HG03025 (cell line): ENCODE measurements around the gene CLASP1.
"Not testable (repeated sequence)": the region's sequence is repeated elsewhere in the genome, so short reads cannot be mapped to it uniquely, and the experiment has no call there.

Source experiments
- ATAC-seq: cut with Tn5 transposase; IDR thresholded peaks from one replicate; pipeline ENCODE4 v1.9.1; 2021; ENCODE audit warnings: mild to moderate bottlenecking, moderate library complexity; ENCODE audit not compliant: unreplicated experiment, low FRiP score

Gene CLASP1

GRCh38 chr2:121360566-121361300, 288.5 kb downstream of the CLASP1 start:
- ATAC-seq = no peak

GRCh38 chr2:121359716-121360565, 289.3 kb downstream of the CLASP1 start:
- ATAC-seq = no peak

- no peak for ATAC-seq
These were observed 290.1 kb downstream of the CLASP1 start for GRCh38 chr2:121359170-121359569.

GRCh38 chr2:121358291-121358690, 291.0 kb downstream of the CLASP1 start:
- no peak for ATAC-seq

GRCh38 chr2:121356058-121356640, 293.1 kb downstream of the CLASP1 start:
- no peak for ATAC-seq

GRCh38 chr2:121355488-121355887, 293.8 kb downstream of the CLASP1 start:
- ATAC-seq = no peak

- ATAC-seq = no peak
These were observed 297.5 kb downstream of the CLASP1 start for GRCh38 chr2:121351521-121352318.

- ATAC-seq = no peak
These were observed 298.4 kb downstream of the CLASP1 start for GRCh38 chr2:121350890-121351289.

- no peak for ATAC-seq
These were observed 298.9 kb downstream of the CLASP1 start for GRCh38 chr2:121350402-121350775.

- no peak for ATAC-seq
These were observed 299.4 kb downstream of the CLASP1 start for GRCh38 chr2:121349721-121350401.

- no peak for ATAC-seq
These were observed 301.0 kb downstream of the CLASP1 start for GRCh38 chr2:121348128-121348740.

- ATAC-seq = no peak
These were observed 302.4 kb downstream of the CLASP1 start for GRCh38 chr2:121346859-121347258.

GRCh38 chr2:121346407-121346806, 302.9 kb downstream of the CLASP1 start:
- no peak for ATAC-seq

GRCh38 chr2:121345887-121346286, 303.4 kb downstream of the CLASP1 start:
- no peak for ATAC-seq

GRCh38 chr2:121345101-121345500, 304.2 kb downstream of the CLASP1 start:
- ATAC-seq = no peak

- ATAC-seq = not testable (repeated sequence)
These were observed 305.3 kb downstream of the CLASP1 start for GRCh38 chr2:121343828-121344399.

GRCh38 chr2:121343191-121343590, 306.1 kb downstream of the CLASP1 start:
- no peak for ATAC-seq

GRCh38 chr2:121342751-121343150, 306.5 kb downstream of the CLASP1 start:
- no peak for ATAC-seq

GRCh38 chr2:121340926-121341325, 308.3 kb downstream of the CLASP1 start:
- no peak for ATAC-seq
